Endodermal cell (in vitro differentiated cells): Measurements from ENCODE around the gene WDR54. TPM values are rescaled to one million over a fixed set of nuclear protein-coding genes. Genes with fewer than 3 reads are reported as not detected.
A peak's percentile ranks its signal among the peaks of the same experiment; 100 is the strongest.

ENCODE experiments used
- DNase-seq: peaks from one replicate; pipeline ENCODE4 v3.0.0-alpha.2; 2017
- H3K27ac ChIP-seq: 2 replicates; pipeline ENCODE4 v1.5.1; 2013; ENCODE audit warnings: mild to moderate bottlenecking, low read depth, low read length, moderate library complexity
- H3K27me3 ChIP-seq: 2 replicates; pipeline ENCODE4 v1.6.1; 2013; ENCODE audit warnings: mild to moderate bottlenecking, low read length, moderate library complexity; ENCODE audit not compliant: insufficient read depth, control insufficient read depth, poor library complexity, severe bottlenecking
- H3K36me3 ChIP-seq: 2 replicates; pipeline ENCODE4 v1.7.0; 2013; ENCODE audit warnings: mild to moderate bottlenecking, low read length, moderate library complexity; ENCODE audit not compliant: control insufficient read depth, insufficient read depth
- H3K4me1 ChIP-seq: one replicate; pipeline ENCODE4 v1.7.0; 2013; ENCODE audit warnings: low read length; ENCODE audit not compliant: control insufficient read depth, insufficient read depth
- H3K4me3 ChIP-seq: 2 replicates; pipeline ENCODE4 v1.5.1; 2013; ENCODE audit warnings: mild to moderate bottlenecking, low read length, moderate library complexity
- H3K9ac ChIP-seq: 2 replicates; pipeline ENCODE4 v1.6.1; 2013; ENCODE audit warnings: mild to moderate bottlenecking, low read length, moderate library complexity; ENCODE audit not compliant: poor library complexity, severe bottlenecking; ENCODE audit errors: extremely low read depth
- H3K9me3 ChIP-seq: 2 replicates; pipeline ENCODE4 v1.6.1; 2013; ENCODE audit warnings: mild to moderate bottlenecking, low read length, moderate library complexity; ENCODE audit not compliant: control insufficient read depth
- H3K27ac Mint-ChIP-seq: 2 replicates; pipeline ENCODE4 v1.8.0; 2020; ENCODE audit warnings: mixed read lengths
- H3K27me3 Mint-ChIP-seq: 2 replicates; pipeline ENCODE4 v1.8.0; 2021; ENCODE audit warnings: mild to moderate bottlenecking, mixed read lengths; ENCODE audit not compliant: insufficient read depth
- H3K36me3 Mint-ChIP-seq: 2 replicates; pipeline ENCODE4 v1.8.0; 2020; ENCODE audit warnings: low read depth, mixed read lengths
- H3K4me1 Mint-ChIP-seq: 2 replicates; pipeline ENCODE4 v1.8.0; 2020; ENCODE audit warnings: mixed read lengths
- H3K4me3 Mint-ChIP-seq: 2 replicates; pipeline ENCODE4 v1.8.0; 2020; ENCODE audit warnings: mild to moderate bottlenecking, moderate library complexity, mixed read lengths
- H3K9me3 Mint-ChIP-seq: 2 replicates; pipeline ENCODE4 v1.8.0; 2020; ENCODE audit warnings: mild to moderate bottlenecking, mixed read lengths
- WGBS, 2 experiments: methylation state at CpG; one replicate each; pipeline versions ENCODE4 v1.1.5 to v1.1.7; 2013; ENCODE audit warnings: missing lambda C conversion rate in 2 of 2, mixed read lengths in 1 of 2; ENCODE audit not compliant: insufficient coverage in 1 of 2, insufficient read length in 1 of 2; 5-methylcytosine and 5-hydroxymethylcytosine counted together
- total RNA-seq, 2 donors: library from RNA; stranded (reverse); fragmentation: NEBNext Ultra II Directional in 1 of 2; extraction: Animal tissue kit (Norgen Biotek cat#: 25700) in 1 of 2; gene quantifications; 2 replicates in 1 of 2; 3 replicates in 1 of 2; pipeline ENCODE4 v1.2.1, GENCODE V29; 2021
- TF ChIP-seq, protein P1 (sequence below): fragments of 200-600 bp; sonication (generic); conservative IDR thresholded peaks from 2 replicates; pipeline ENCODE4 v1.5.0; 2021; ENCODE audit warnings: antibody characterized with exemption, mild to moderate bottlenecking

WDR54 gene
- total RNA-seq, 2 donors from 2014 or later: 43.1 to 69.4 TPM

DNA sequence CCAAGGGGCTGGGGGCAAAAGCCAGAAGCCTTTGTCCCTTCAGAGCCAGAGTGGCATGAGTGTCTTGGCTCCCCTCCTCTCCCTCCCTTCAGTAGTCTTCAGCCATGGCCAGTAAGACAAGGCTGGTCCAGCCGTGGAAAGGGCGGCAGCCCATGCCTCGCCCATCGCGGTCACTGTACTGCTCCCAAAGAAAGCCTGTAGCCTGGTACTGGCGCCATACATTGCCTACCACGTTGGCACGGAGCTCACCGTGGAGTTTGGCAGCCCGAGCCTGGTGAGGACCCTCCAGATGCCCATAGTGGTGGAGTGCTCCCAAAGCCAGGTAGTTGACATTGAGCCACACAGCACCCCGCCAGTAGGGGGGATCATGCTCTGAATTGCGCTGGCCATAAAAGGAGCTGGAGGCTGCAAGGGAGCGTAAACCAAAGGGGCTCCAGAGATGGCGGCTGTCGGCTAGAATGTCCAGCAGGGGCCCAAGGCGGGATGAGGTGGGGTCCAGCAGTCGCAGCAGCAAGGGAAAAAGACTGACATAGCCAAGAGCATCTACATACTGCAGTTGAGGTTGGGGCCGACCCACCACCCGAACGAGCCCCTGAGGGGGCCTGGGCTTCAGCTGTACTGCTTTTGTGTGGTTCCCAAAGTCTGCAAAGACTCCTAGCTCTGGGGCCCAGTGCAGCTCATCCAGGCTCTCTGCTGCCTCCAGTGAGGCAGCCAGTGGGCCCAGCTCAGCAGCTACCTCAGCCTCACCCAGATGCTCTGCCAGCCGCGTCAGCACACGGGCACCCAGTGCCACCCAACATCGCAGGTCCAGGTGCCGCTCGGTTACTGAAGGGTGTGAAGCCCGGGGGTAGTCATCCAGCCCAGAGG, 39.9 kb downstream of the WDR54 start:
- no peak overlapping the region for H3K4me3 Mint-ChIP-seq
- H3K36me3 ChIP-seq: peaks cover 28% of the 10 kb centered on the region
- no peaks in the 10 kb centered on the region for H3K9me3 ChIP-seq
- no peaks in the 10 kb centered on the region for H3K27me3 ChIP-seq
- WGBS, 2 experiments: 92 to 96% methylated on average over 25 to 27 of the region's 27 CpGs
- TF ChIP-seq, protein P1, sequence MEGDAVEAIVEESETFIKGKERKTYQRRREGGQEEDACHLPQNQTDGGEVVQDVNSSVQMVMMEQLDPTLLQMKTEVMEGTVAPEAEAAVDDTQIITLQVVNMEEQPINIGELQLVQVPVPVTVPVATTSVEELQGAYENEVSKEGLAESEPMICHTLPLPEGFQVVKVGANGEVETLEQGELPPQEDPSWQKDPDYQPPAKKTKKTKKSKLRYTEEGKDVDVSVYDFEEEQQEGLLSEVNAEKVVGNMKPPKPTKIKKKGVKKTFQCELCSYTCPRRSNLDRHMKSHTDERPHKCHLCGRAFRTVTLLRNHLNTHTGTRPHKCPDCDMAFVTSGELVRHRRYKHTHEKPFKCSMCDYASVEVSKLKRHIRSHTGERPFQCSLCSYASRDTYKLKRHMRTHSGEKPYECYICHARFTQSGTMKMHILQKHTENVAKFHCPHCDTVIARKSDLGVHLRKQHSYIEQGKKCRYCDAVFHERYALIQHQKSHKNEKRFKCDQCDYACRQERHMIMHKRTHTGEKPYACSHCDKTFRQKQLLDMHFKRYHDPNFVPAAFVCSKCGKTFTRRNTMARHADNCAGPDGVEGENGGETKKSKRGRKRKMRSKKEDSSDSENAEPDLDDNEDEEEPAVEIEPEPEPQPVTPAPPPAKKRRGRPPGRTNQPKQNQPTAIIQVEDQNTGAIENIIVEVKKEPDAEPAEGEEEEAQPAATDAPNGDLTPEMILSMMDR: peak; percentile 67
- no peaks in the 10 kb centered on the region for H3K9me3 Mint-ChIP-seq
- H3K36me3 Mint-ChIP-seq: peaks cover 27% of the 10 kb centered on the region
- H3K4me1 Mint-ChIP-seq: peaks cover 19% of the 10 kb centered on the region
- peak; percentile 86 for DNase-seq
- no peak overlapping the region for H3K4me3 ChIP-seq
- H3K27ac ChIP-seq: no peak overlapping the region
- no peak overlapping the region for H3K9ac ChIP-seq
- peak overlapping the region; percentile 35 for H3K27ac Mint-ChIP-seq
- no peaks in the 10 kb centered on the region for H3K27me3 Mint-ChIP-seq
- no peaks in the 10 kb centered on the region for H3K4me1 ChIP-seq

DNA sequence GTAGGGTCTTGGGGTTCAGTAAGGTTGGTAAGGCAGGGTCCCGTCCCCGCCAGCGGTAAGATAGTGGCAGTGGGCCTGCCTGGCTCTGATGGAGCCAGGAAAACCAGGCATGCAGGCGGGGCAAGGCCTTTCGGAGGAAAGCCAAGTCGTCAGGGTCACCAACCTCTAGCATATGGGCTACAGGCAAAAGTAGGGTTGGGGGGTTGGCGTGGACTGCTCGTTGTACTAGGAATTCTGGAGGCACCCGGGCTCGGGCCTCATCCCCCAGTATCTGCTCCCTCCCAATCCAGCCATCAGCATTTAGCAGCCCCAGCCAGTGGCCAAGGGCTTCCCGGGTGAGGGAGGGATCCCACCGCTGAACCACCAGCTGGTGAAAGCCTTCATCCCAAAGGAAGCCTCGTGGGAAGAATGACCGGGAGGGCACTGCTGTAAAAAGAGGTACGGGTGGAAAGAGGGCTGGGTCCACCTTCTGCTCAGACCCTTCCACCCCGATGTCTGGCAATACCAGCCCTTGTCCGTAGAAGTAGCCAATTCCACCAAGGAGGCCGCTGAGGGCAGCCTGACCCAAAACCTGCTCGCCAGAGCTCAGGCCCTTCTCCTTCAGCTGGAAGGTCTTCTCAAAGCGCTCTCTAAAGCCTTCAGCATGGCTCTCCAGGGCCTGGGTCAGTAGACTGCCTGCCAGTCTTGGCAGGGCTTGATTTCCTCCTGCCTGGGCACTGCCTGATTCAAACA, 40.7 kb downstream of the WDR54 start:
- WGBS, 2 experiments: 94 to 96% methylated on average over 13 to 20 of the region's 20 CpGs
- Histone ChIP-seq H3K4me1 (no peaks in the 10 kb centered on the region), H3K4me3 (no peak overlapping the region), H3K27me3 (no peaks in the 10 kb centered on the region), H3K9ac (no peak overlapping the region), H3K27ac (no peak overlapping the region), H3K36me3 (peaks cover 28% of the 10 kb centered on the region), H3K9me3 (no peaks in the 10 kb centered on the region)
- Mint-ChIP-seq H3K4me1 (peaks cover 11% of the 10 kb centered on the region), H3K27ac (no peak overlapping the region), H3K9me3 (no peaks in the 10 kb centered on the region), H3K4me3 (no peak overlapping the region), H3K36me3 (peaks cover 27% of the 10 kb centered on the region), H3K27me3 (no peaks in the 10 kb centered on the region)
- DNase-seq: no peak
- TF ChIP-seq, protein P1: no peak

DNA sequence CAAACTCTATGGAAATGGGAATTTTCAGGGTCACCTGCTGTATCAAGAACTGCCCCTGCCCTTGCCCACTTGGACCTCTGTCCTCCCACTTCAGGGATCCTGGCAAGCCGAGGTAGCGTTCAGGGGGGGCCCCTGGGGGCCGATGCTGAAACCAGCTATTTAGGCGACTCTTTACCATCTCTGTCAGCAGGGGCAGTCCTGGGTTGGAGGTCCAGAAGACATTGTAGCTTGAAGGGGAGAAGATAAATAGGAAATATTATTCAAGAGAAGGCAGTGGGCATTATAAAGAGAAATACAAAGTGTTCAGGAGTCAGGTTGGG, 41.2 kb downstream of the WDR54 start:
- Histone ChIP-seq H3K4me3 (no peak overlapping the region), H3K27ac (no peak overlapping the region), H3K27me3 (no peaks in the 10 kb centered on the region), H3K9me3 (no peaks in the 10 kb centered on the region), H3K4me1 (no peaks in the 10 kb centered on the region), H3K9ac (no peak overlapping the region), H3K36me3 (peaks cover 28% of the 10 kb centered on the region)
- 93% methylated on average over 4 of the region's 4 CpGs; no CpG with 5 or more reads in 1 of the 2 experiments for WGBS, 2 experiments
- Mint-ChIP-seq H3K4me3 (peak overlapping the region; percentile 93), H3K4me1 (peaks cover 10% of the 10 kb centered on the region), H3K36me3 (peaks cover 27% of the 10 kb centered on the region), H3K27me3 (no peaks in the 10 kb centered on the region), H3K9me3 (no peaks in the 10 kb centered on the region), H3K27ac (no peak overlapping the region)
- TF ChIP-seq, protein P1: no peak
- DNase-seq: no peak
